ENCODE measurements around the gene SASH3.

The SASH3 gene

GRCh38 chrX:129802863-129803262 is 23.1 kb downstream of the SASH3 start:
- H3K36me3 Mint-ChIP-seq (ENCODE audit: low read depth), result peaks cover 20% of the 10 kb centered on the region
- peak overlapping the region; percentile 54 to 63 (median 59) for H3K27ac Mint-ChIP-seq
- no peak for TF ChIP-seq CTCF (IDR thresholded peaks at IDR 0.05; ENCODE audit: unreplicated experiment in 3 of 3)
- no peak overlapping the region for H3K4me3 Mint-ChIP-seq
- peaks cover 3% of the 10 kb centered on the region for H3K9me3 Mint-ChIP-seq
- H3K27me3 Mint-ChIP-seq (ENCODE audit: low read depth), result no peaks in the 10 kb centered on the region
- H3K4me1 Mint-ChIP-seq, result peaks cover 34% of the 10 kb centered on the region

GRCh38 chrX:129804806-129805205 is 25.1 kb downstream of the SASH3 start:
- no peak overlapping the region for H3K4me3 Mint-ChIP-seq
- peaks cover 19% of the 10 kb centered on the region for H3K9me3 Mint-ChIP-seq

GRCh38 chrX:129808158-129808828 is 28.5 kb downstream of the SASH3 start:
- H3K9me3 Mint-ChIP-seq, result peaks cover 18% of the 10 kb centered on the region
- no peak for TF ChIP-seq CTCF (IDR thresholded peaks at IDR 0.05; ENCODE audit: unreplicated experiment in 3 of 3)
- H3K4me1 Mint-ChIP-seq, result peaks cover 19% of the 10 kb centered on the region
- no peak overlapping the region for H3K4me3 Mint-ChIP-seq
- H3K36me3 Mint-ChIP-seq (ENCODE audit: low read depth), result peaks cover 53% of the 10 kb centered on the region
- H3K27me3 Mint-ChIP-seq (ENCODE audit: low read depth), result no peaks in the 10 kb centered on the region
- H3K27ac Mint-ChIP-seq, result no peak overlapping the region

More at GRCh38 chrX:129804806-129805205, 25.1 kb downstream of the SASH3 start:
- no peaks in the 10 kb centered on the region for H3K27me3 Mint-ChIP-seq (ENCODE audit: low read depth)
- peaks cover 34% of the 10 kb centered on the region for H3K4me1 Mint-ChIP-seq
- peaks cover 35% of the 10 kb centered on the region for H3K36me3 Mint-ChIP-seq (ENCODE audit: low read depth)
- H3K27ac Mint-ChIP-seq, result peak overlapping the region in 1 of 3 experiments; percentile 19
- TF ChIP-seq CTCF (IDR thresholded peaks at IDR 0.05; ENCODE audit: unreplicated experiment in 3 of 3), result no peak

- peaks cover 11% of the 10 kb centered on the region for H3K4me1 Mint-ChIP-seq
- H3K4me3 Mint-ChIP-seq, result no peak overlapping the region
- H3K27ac Mint-ChIP-seq, result no peak overlapping the region
- TF ChIP-seq CTCF (IDR thresholded peaks at IDR 0.05; ENCODE audit: unreplicated experiment in 3 of 3), result no peak
- H3K27me3 Mint-ChIP-seq (ENCODE audit: low read depth), result no peaks in the 10 kb centered on the region
- peaks cover 56% of the 10 kb centered on the region for H3K36me3 Mint-ChIP-seq (ENCODE audit: low read depth)
- H3K9me3 Mint-ChIP-seq, result peaks cover 18% of the 10 kb centered on the region
Measured at GRCh38 chrX:129808829-129809796, 29.4 kb downstream of the SASH3 start.

- Mint-ChIP-seq H3K36me3 (ENCODE audit: low read depth) (peaks cover 50% of the 10 kb centered on the region), H3K27ac (no peak overlapping the region), H3K4me3 (no peak overlapping the region), H3K9me3 (peaks cover 17% of the 10 kb centered on the region), H3K27me3 (ENCODE audit: low read depth) (no peaks in the 10 kb centered on the region), H3K4me1 (no peaks in the 10 kb centered on the region)
- no peak for TF ChIP-seq CTCF (IDR thresholded peaks at IDR 0.05; ENCODE audit: unreplicated experiment in 3 of 3)
Measured at GRCh38 chrX:129813662-129814368, 34.1 kb downstream of the SASH3 start.
